ENCODE measurements around the gene FAM47A. TPM values are rescaled to one million over a fixed set of nuclear protein-coding genes. Genes with fewer than 3 reads are reported as not detected.

The FAM47A gene
- total RNA-seq, 1 donor from 2014 or later = not detected

DNA sequence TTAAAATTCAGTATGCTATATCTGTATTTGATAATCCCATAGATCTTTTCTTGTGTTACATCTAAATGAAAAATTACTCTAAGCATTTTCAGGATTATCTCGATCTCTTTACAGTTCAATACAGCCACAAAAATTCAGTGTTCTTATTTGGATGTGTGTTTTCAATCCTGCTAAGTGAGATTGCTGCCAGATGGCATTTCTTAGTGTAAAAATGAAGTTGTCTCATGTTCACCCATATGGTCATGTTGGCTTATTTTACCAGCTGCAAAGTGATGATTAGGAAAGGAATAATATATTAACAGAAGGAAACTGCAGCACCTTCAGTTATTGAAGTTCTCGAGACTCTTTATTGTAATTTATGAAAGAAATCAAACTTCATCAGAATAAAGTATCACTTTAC lies 12.1 kb upstream of the FAM47A start:
- H3K27ac ChIP-seq (ENCODE audit: low read depth, low read length) = no peak overlapping the region
- H3K9ac ChIP-seq (ENCODE audit: low read length) = no peak overlapping the region

GRCh38 chrX:34140816-34141215 lies 8.7 kb upstream of the FAM47A start:
- H3K27ac ChIP-seq (ENCODE audit: low read depth, low read length) = no peak overlapping the region
- H3K27me3 Mint-ChIP-seq (ENCODE audit: low read depth, unreplicated experiment) = no peaks in the 10 kb centered on the region
- H3K79me2 ChIP-seq (ENCODE audit: insufficient read depth, low read length) = no peaks in the 10 kb centered on the region
- FAIRE-seq (peak; percentile 9), DNase-seq (ENCODE audit: low read depth) (no peak)
- no peaks in the 10 kb centered on the region for H3K9me3 ChIP-seq (ENCODE audit: insufficient read depth, low read depth, low read length)
- TF ChIP-seq, protein P1, sequence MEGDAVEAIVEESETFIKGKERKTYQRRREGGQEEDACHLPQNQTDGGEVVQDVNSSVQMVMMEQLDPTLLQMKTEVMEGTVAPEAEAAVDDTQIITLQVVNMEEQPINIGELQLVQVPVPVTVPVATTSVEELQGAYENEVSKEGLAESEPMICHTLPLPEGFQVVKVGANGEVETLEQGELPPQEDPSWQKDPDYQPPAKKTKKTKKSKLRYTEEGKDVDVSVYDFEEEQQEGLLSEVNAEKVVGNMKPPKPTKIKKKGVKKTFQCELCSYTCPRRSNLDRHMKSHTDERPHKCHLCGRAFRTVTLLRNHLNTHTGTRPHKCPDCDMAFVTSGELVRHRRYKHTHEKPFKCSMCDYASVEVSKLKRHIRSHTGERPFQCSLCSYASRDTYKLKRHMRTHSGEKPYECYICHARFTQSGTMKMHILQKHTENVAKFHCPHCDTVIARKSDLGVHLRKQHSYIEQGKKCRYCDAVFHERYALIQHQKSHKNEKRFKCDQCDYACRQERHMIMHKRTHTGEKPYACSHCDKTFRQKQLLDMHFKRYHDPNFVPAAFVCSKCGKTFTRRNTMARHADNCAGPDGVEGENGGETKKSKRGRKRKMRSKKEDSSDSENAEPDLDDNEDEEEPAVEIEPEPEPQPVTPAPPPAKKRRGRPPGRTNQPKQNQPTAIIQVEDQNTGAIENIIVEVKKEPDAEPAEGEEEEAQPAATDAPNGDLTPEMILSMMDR (IDR thresholded peaks at IDR 0.05; ENCODE audit: insufficient read depth, low read depth, low read length) = no peak
- no peak for TF ChIP-seq EZH2 (IDR thresholded peaks at IDR 0.05; ENCODE audit: insufficient read depth, low read length)
- no peaks in the 10 kb centered on the region for H3K36me3 Mint-ChIP-seq (ENCODE audit: low read depth, unreplicated experiment)
- H2AFZ ChIP-seq (ENCODE audit: low read depth, low read length) = no peak overlapping the region
- H3K4me1 Mint-ChIP-seq (ENCODE audit: low read depth, unreplicated experiment) = no peaks in the 10 kb centered on the region
- no peak overlapping the region for H3K4me2 ChIP-seq (ENCODE audit: low read length)
- H3K9me3 Mint-ChIP-seq (ENCODE audit: unreplicated experiment) = no peaks in the 10 kb centered on the region
- H3K27me3 ChIP-seq (ENCODE audit: insufficient read depth, low read length) = no peaks in the 10 kb centered on the region
- H3K9ac ChIP-seq (ENCODE audit: low read length) = no peak overlapping the region
- no peak overlapping the region for H3K4me3 ChIP-seq (ENCODE audit: insufficient read depth, low read depth, low read length)
- H3K27ac Mint-ChIP-seq (ENCODE audit: unreplicated experiment) = no peak overlapping the region
- no peaks in the 10 kb centered on the region for H3K36me3 ChIP-seq (ENCODE audit: insufficient read depth, low read length)
- no peaks in the 10 kb centered on the region for H4K20me1 ChIP-seq (ENCODE audit: insufficient read depth, low read length)
- no peak overlapping the region for H3K4me3 Mint-ChIP-seq (ENCODE audit: unreplicated experiment)
- H3K4me1 ChIP-seq (ENCODE audit: insufficient read depth, low read length) = no peaks in the 10 kb centered on the region

More for the DNA sequence above, 12.1 kb upstream of the FAM47A start:
- Mint-ChIP-seq H3K27ac (ENCODE audit: unreplicated experiment) (no peak overlapping the region), H3K4me1 (ENCODE audit: low read depth, unreplicated experiment) (no peaks in the 10 kb centered on the region), H3K4me3 (ENCODE audit: unreplicated experiment) (no peak overlapping the region), H3K36me3 (ENCODE audit: low read depth, unreplicated experiment) (no peaks in the 10 kb centered on the region), H3K9me3 (ENCODE audit: unreplicated experiment) (no peaks in the 10 kb centered on the region), H3K27me3 (ENCODE audit: low read depth, unreplicated experiment) (no peaks in the 10 kb centered on the region)
- Histone ChIP-seq H4K20me1 (ENCODE audit: insufficient read depth, low read length) (no peaks in the 10 kb centered on the region), H3K4me1 (ENCODE audit: insufficient read depth, low read length) (no peaks in the 10 kb centered on the region), H2AFZ (ENCODE audit: low read depth, low read length) (no peak overlapping the region), H3K79me2 (ENCODE audit: insufficient read depth, low read length) (no peaks in the 10 kb centered on the region), H3K9me3 (ENCODE audit: insufficient read depth, low read depth, low read length) (peaks cover 2% of the 10 kb centered on the region), H3K27me3 (ENCODE audit: insufficient read depth, low read length) (no peaks in the 10 kb centered on the region), H3K36me3 (ENCODE audit: insufficient read depth, low read length) (no peaks in the 10 kb centered on the region), H3K4me2 (ENCODE audit: low read length) (no peak overlapping the region), H3K4me3 (ENCODE audit: insufficient read depth, low read depth, low read length) (no peak overlapping the region)
- DNase-seq (ENCODE audit: low read depth) (no peak), FAIRE-seq (peak; percentile 79)
- TF ChIP-seq, protein P1 (IDR thresholded peaks at IDR 0.05; ENCODE audit: insufficient read depth, low read depth, low read length) = no peak

DNA sequence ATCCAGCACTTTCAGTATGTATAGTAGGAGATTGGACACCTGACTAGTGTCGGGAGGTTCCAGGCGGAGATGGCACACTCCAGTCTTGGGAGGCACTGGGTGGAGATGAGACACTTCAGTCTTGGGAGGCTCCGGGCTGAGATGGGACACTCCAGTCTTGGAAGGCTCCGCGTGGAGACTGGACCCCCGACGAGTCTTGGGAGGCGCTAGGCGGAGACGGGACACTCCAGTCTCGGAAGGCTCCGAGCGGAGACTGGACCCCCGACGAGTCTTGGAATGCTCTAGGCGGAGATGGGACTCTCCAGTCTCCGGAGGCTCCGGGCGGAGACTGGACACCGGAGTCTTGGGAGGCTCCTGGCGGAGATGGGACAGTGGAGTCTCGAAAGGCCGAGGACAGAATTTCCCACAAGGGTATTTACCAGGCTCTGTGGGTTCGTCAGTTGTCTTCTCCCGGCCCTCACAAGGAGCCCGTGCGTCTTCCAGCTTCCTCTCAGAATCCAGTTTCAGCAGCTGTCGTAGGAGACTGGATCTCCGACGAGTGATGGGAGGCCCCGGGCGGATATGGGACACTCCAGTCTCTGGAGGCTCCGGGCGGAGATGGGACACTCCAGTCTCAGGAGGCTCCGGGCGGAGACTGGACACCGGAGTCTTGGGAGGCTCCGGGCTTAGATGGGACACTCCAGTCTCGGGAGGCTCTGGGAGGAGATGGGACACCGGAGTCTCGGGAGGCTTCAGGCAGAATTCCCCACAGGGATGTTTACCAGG lies 952 bp downstream of the FAM47A start:
- H3K27me3 Mint-ChIP-seq (ENCODE audit: low read depth, unreplicated experiment) = no peaks in the 10 kb centered on the region
- no peaks in the 10 kb centered on the region for H3K27me3 ChIP-seq (ENCODE audit: insufficient read depth, low read length)
- no peaks in the 10 kb centered on the region for H3K79me2 ChIP-seq (ENCODE audit: insufficient read depth, low read length)
- TF ChIP-seq, protein P1 (IDR thresholded peaks at IDR 0.05; ENCODE audit: insufficient read depth, low read depth, low read length) = no peak
- TF ChIP-seq EZH2 (IDR thresholded peaks at IDR 0.05; ENCODE audit: insufficient read depth, low read length) = no peak
- no peak overlapping the region for H3K27ac Mint-ChIP-seq (ENCODE audit: unreplicated experiment)
- H3K4me3 ChIP-seq (ENCODE audit: insufficient read depth, low read depth, low read length) = no peak overlapping the region
- H3K9ac ChIP-seq (ENCODE audit: low read length) = no peak overlapping the region
- H3K4me1 ChIP-seq (ENCODE audit: insufficient read depth, low read length) = no peaks in the 10 kb centered on the region
- DNase-seq (ENCODE audit: low read depth) = no peak
- no peak overlapping the region for H2AFZ ChIP-seq (ENCODE audit: low read depth, low read length)
- FAIRE-seq = no peak
- H3K4me1 Mint-ChIP-seq (ENCODE audit: low read depth, unreplicated experiment) = no peaks in the 10 kb centered on the region
- no peak overlapping the region for H3K4me2 ChIP-seq (ENCODE audit: low read length)
- H3K9me3 ChIP-seq (ENCODE audit: insufficient read depth, low read depth, low read length) = no peaks in the 10 kb centered on the region
- no peak overlapping the region for H3K27ac ChIP-seq (ENCODE audit: low read depth, low read length)
- no peaks in the 10 kb centered on the region for H3K36me3 ChIP-seq (ENCODE audit: insufficient read depth, low read length)
- no peaks in the 10 kb centered on the region for H4K20me1 ChIP-seq (ENCODE audit: insufficient read depth, low read length)
- H3K9me3 Mint-ChIP-seq (ENCODE audit: unreplicated experiment) = no peaks in the 10 kb centered on the region
- no peak overlapping the region for H3K4me3 Mint-ChIP-seq (ENCODE audit: unreplicated experiment)
- no peaks in the 10 kb centered on the region for H3K36me3 Mint-ChIP-seq (ENCODE audit: low read depth, unreplicated experiment)

Data from astrocyte (in vitro differentiated cells and primary cell).